T-cell (primary cell): Measurements from ENCODE around the gene WAS. TPM values are rescaled to one million over a fixed set of nuclear protein-coding genes. Genes with fewer than 3 reads are reported as not detected.
A peak's percentile ranks its signal among the peaks of the same experiment; 100 is the strongest.

ENCODE experiments used
- ATAC-seq, 4 experiments: fragments of 200-7000 bp in 3 of 4; fragments of 150-1000 bp in 1 of 4; cut with Tn5 transposase; replicated peaks in 1 of 4; 1 replicate in 3 of 4; 2 replicates in 1 of 4; pipeline ENCODE4 v1.10.0; 2021; ENCODE audit warnings: moderate library complexity in 3 of 4, mild to moderate bottlenecking in 2 of 4, moderate number of reproducible peaks in 1 of 4
- CTCF ChIA-PET, 2 donors: fragments of 300-600 bp; sonication (Branson Sonifier 250); formaldehyde crosslinking; loops; one replicate each; lab custom pipeline; 2022; ENCODE audit warnings: antibody characterized with exemption in 2 of 2; lab: Charles Lee
- POLR2A ChIA-PET, 2 donors: fragments of 300-600 bp; sonication (Branson Sonifier 250); formaldehyde crosslinking; loops; one replicate each; lab custom pipeline; 2022; ENCODE audit warnings: antibody characterized with exemption in 2 of 2; lab: Charles Lee
- DNase-seq, 35 experiments: peaks; one replicate each; pipeline versions ENCODE4 v3.0.0 to v3.0.0-alpha.2; 2013 to 2023
- H3K27ac ChIP-seq: one replicate; pipeline ENCODE4 v1.5.1; 2013; ENCODE audit warnings: low read length
- H3K27me3 ChIP-seq, 2 experiments: replicated peaks in 1 of 2; 1 replicate in 1 of 2; 2 replicates in 1 of 2; pipeline versions ENCODE4 v1.6.1 to v1.7.0; 2013; ENCODE audit warnings: low read length in 1 of 2, mixed read lengths in 1 of 2; ENCODE audit not compliant: control insufficient read depth in 2 of 2, insufficient read depth in 2 of 2; ENCODE audit errors: extremely low read depth in 1 of 2
- H3K36me3 ChIP-seq, 2 donors: 1 replicate in 1 of 2; 2 replicates in 1 of 2; pipeline versions ENCODE4 v1.6.1 to v1.7.0; 2013; ENCODE audit warnings: low read length in 1 of 2; ENCODE audit not compliant: control insufficient read depth in 2 of 2, insufficient read depth in 1 of 2; ENCODE audit errors: extremely low read depth in 1 of 2
- H3K4me1 ChIP-seq, 2 experiments: 1 replicate in 1 of 2; 2 replicates in 1 of 2; pipeline versions ENCODE4 v1.6.1 to v1.7.0; 2013; ENCODE audit warnings: low read length in 2 of 2, mixed read lengths in 1 of 2; ENCODE audit not compliant: insufficient read depth in 2 of 2, control insufficient read depth in 1 of 2; ENCODE audit errors: extremely low read depth in 1 of 2
- H3K4me3 ChIP-seq, 2 donors: 1 replicate in 1 of 2; 2 replicates in 1 of 2; pipeline versions ENCODE4 v1.5.1 to v1.7.0; 2013; ENCODE audit warnings: mild to moderate bottlenecking in 2 of 2, low read length in 1 of 2, moderate library complexity in 1 of 2; ENCODE audit not compliant: control insufficient read depth in 1 of 2; ENCODE audit errors: extremely low read depth in 1 of 2
- H3K9me3 ChIP-seq: 2 replicates; pipeline ENCODE4 v1.7.0; 2013
- H3K27ac Mint-ChIP-seq, 2 donors: one replicate each; pipeline ENCODE4 v1.8.0; 2020 to 2021; ENCODE audit warnings: mild to moderate bottlenecking in 2 of 2, mixed read lengths in 2 of 2
- H3K27me3 Mint-ChIP-seq, 2 donors: one replicate each; pipeline ENCODE4 v1.8.0; 2021 to 2022; ENCODE audit warnings: mixed read lengths in 2 of 2
- H3K36me3 Mint-ChIP-seq: one replicate; pipeline ENCODE4 v1.8.0; 2021; ENCODE audit warnings: mixed read lengths
- H3K4me1 Mint-ChIP-seq, 3 donors: one replicate each; pipeline ENCODE4 v1.8.0; 2020 to 2022; ENCODE audit warnings: mixed read lengths in 3 of 3, mild to moderate bottlenecking in 1 of 3
- H3K4me3 Mint-ChIP-seq, 3 donors: one replicate each; pipeline ENCODE4 v1.8.0; 2020 to 2022; ENCODE audit warnings: mild to moderate bottlenecking in 3 of 3, mixed read lengths in 3 of 3, moderate library complexity in 3 of 3
- H3K9me3 Mint-ChIP-seq, 3 donors: one replicate each; pipeline ENCODE4 v1.8.0; 2020 to 2022; ENCODE audit warnings: mixed read lengths in 3 of 3
- WGBS: methylation state at CpG from one replicate; pipeline ENCODE4 v1.1.5; 2013; ENCODE audit warnings: missing lambda C conversion rate; ENCODE audit not compliant: insufficient coverage; 5-methylcytosine and 5-hydroxymethylcytosine counted together
- total RNA-seq, 35 experiments: library from RNA in 6 of 35; stranded (reverse) in 6 of 35; fragments of 120-200 nt in 1 of 35; gene quantifications; one replicate each; pipeline versions ENCODE4 v1.2.1 to v1.2.4 and lab custom pipeline; 2013 to 2026

The WAS gene
- total RNA-seq, 5 donors from 2014 or later (not counting 1 experiment from before 2014, with no cell fraction given): 92.0 to 118 (median 103) TPM

- Mint-ChIP-seq H3K4me1 (peaks cover 27 to 47% (median 29%) of the 10 kb centered on the region in 3 donors), H3K27me3 (no peaks in the 10 kb centered on the region), H3K27ac (peak overlapping the region in 1 of 2 donors; percentile 70), H3K9me3 (peaks cover 4 to 19% (median 7%) of the 10 kb centered on the region in 3 donors), H3K36me3 (peaks cover 10% of the 10 kb centered on the region), H3K4me3 (no peak overlapping the region)
- Histone ChIP-seq H3K4me1 (peaks cover 0 to 17% of the 10 kb centered on the region in 2 experiments), H3K27ac (no peak overlapping the region), H3K4me3 (no peak overlapping the region), H3K27me3 (no peaks in the 10 kb centered on the region), H3K9me3 (no peaks in the 10 kb centered on the region), H3K36me3 (no peaks in the 10 kb centered on the region)
- CTCF ChIA-PET: no interaction called here
- POLR2A ChIA-PET: interaction anchor here in 1 of 2 donors (0.6 kb wide), 1 partner anchor 225 kb away, joined by 3 read pairs; no protein-coding TSS in a partner anchor
- DNase-seq (no peak), ATAC-seq (no peak)
These were observed 45.1 kb downstream of the WAS start for GRCh38 chrX:48728653-48729052.

- Histone ChIP-seq H3K27ac (peak overlapping the region; percentile 93), H3K27me3 (no peaks in the 10 kb centered on the region), H3K4me3 (peak overlapping the region in 1 of 2 donors; percentile 76), H3K36me3 (no peaks in the 10 kb centered on the region), H3K4me1 (peaks cover 0 to 18% of the 10 kb centered on the region in 2 experiments), H3K9me3 (no peaks in the 10 kb centered on the region)
- peak in 2 of 35 experiments; percentile 4 to 31 for DNase-seq
- H3K4me1 Mint-ChIP-seq: peaks cover 18 to 26% (median 23%) of the 10 kb centered on the region in 3 donors
- no peaks in the 10 kb centered on the region for H3K27me3 Mint-ChIP-seq
- ChIA-PET CTCF (interaction anchor here in 1 of 2 donors (0.9 to 1.5 kb wide), 3 partner anchors 17 to 88 kb away, joined by 4 to 7 read pairs (median 4); no protein-coding TSS in a partner anchor), POLR2A (interaction anchor here in 1 of 2 donors (0.8 to 1.3 kb wide), 2 partner anchors 23 to 60 kb away, joined by 3 to 10 read pairs; no protein-coding TSS in a partner anchor)
- peak in 1 of 4 experiments; percentile 29 for ATAC-seq
- H3K9me3 Mint-ChIP-seq: no peaks in the 10 kb centered on the region
- peak overlapping the region; percentile 93 to 100 for H3K27ac Mint-ChIP-seq
- no CpG with 5 or more reads among the region's 1 CpG for WGBS
- peak overlapping the region; percentile 86 to 96 (median 87) for H3K4me3 Mint-ChIP-seq
- no peaks in the 10 kb centered on the region for H3K36me3 Mint-ChIP-seq
These were observed 52.7 kb downstream of the WAS start for GRCh38 chrX:48736303-48736702.

- Histone ChIP-seq H3K4me1 (peaks cover 0 to 18% of the 10 kb centered on the region in 2 experiments), H3K9me3 (no peaks in the 10 kb centered on the region), H3K27me3 (no peaks in the 10 kb centered on the region), H3K36me3 (no peaks in the 10 kb centered on the region), H3K4me3 (peak overlapping the region; percentile 5 to 76), H3K27ac (peak overlapping the region; percentile 93)
- WGBS: 0% methylated on average over 8 of the region's 10 CpGs
- ChIA-PET CTCF (interaction anchor here in 1 of 2 donors (0.9 to 1.5 kb wide), 5 partner anchors 17 to 89 kb away, joined by 3 to 7 read pairs (median 4); partner anchors contain the start of genes HDAC6 and SUV39H1), POLR2A (interaction anchor here (0.8 to 1.3 kb wide), 5 partner anchors 16 to 65 kb away, joined by 3 to 10 read pairs (median 3); partner anchors contain the start of gene HDAC6 (in 1 of the 2))
- H3K4me3 Mint-ChIP-seq: peak overlapping the region; percentile 86 to 96 (median 87)
- no peaks in the 10 kb centered on the region for H3K9me3 Mint-ChIP-seq
- H3K4me1 Mint-ChIP-seq: peaks cover 18 to 26% (median 23%) of the 10 kb centered on the region in 3 donors
- H3K27ac Mint-ChIP-seq: peak overlapping the region; percentile 93 to 100
- H3K27me3 Mint-ChIP-seq: no peaks in the 10 kb centered on the region
- ATAC-seq: no peak
- no peaks in the 10 kb centered on the region for H3K36me3 Mint-ChIP-seq
- no peak for DNase-seq
These were observed 53.2 kb downstream of the WAS start for GRCh38 chrX:48736878-48737212.

DNA sequence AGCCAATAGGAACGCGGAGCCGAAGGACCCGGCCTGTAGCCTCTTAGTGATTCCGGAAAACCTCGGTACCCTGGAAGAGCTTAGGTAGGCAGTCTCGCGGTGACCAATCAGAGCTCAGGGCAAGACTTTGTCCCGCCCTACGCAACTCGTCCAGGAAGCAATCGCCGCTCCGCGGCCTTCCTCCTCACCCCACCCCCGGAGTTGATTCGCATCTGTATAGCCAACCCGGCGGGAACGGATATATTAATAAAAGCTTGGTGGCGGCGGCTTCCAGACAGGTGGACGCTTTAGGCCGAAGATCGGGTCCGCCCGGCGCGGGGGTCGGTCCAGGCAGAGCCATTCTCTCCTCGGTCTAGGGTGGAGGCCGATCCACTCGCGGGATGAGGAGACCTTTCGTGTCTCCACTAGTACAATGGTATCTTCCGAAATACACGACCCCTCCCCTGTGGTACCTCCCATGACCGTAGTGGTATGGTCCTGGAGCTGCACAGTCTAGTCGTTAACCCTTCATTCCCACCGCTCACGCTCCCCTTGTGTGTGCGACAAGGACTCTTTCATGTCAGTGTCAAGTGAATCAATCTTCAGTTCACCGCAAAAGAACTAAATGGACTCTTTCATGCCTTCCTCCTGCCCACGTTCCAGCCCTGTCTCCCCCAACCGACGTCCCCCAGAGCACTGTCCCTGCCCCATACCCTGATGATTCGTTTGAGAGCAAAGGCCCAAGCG is 53.8 kb downstream of the WAS start:
- Histone ChIP-seq H3K27ac (peak overlapping the region; percentile 93), H3K4me1 (peaks cover 0 to 18% of the 10 kb centered on the region in 2 experiments), H3K9me3 (no peaks in the 10 kb centered on the region), H3K36me3 (no peaks in the 10 kb centered on the region), H3K27me3 (no peaks in the 10 kb centered on the region), H3K4me3 (peak overlapping the region; percentile 63 to 76)
- ATAC-seq (peak; percentile 95 to 98 (median 98)), DNase-seq (peak; percentile 61 to 94 (median 85))
- 1% methylated on average over 14 of the region's 48 CpGs for WGBS
- ChIA-PET CTCF (interaction anchor here in 1 of 2 donors (0.9 to 1.5 kb wide), 5 partner anchors 18 to 89 kb away, joined by 3 to 7 read pairs (median 4); partner anchors contain the start of genes HDAC6 and SUV39H1), POLR2A (interaction anchor here (0.8 to 1.3 kb wide), 5 partner anchors 17 to 65 kb away, joined by 3 to 10 read pairs (median 3); partner anchors contain the start of gene HDAC6 (in 1 of the 2))
- Mint-ChIP-seq H3K27me3 (no peaks in the 10 kb centered on the region), H3K36me3 (no peaks in the 10 kb centered on the region), H3K27ac (peak overlapping the region; percentile 93 to 100), H3K4me3 (peak overlapping the region; percentile 86 to 96 (median 87)), H3K4me1 (peaks cover 18 to 24% (median 23%) of the 10 kb centered on the region in 3 donors), H3K9me3 (no peaks in the 10 kb centered on the region)

DNA sequence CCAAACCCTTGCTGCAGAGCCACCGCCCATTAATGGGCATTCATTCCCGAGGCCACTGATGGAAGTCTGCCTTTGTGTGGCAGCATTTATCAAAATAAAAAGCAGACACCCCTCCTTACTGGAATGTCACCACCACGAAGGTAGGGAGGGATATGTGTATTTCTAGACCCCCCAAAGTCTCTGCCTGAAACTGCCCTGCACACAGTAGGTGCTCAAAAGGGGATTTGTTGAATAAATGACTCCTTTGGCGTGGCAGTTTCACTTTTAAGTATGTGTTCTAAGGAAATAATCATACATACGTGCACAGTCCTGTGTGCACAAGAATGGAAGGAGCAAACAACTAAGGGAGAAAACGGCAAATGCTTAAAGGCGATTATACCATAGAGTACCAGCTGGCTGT is 54.3 kb downstream of the WAS start:
- Mint-ChIP-seq H3K36me3 (no peaks in the 10 kb centered on the region), H3K9me3 (no peaks in the 10 kb centered on the region), H3K4me1 (peaks cover 18 to 24% (median 23%) of the 10 kb centered on the region in 3 donors), H3K27me3 (no peaks in the 10 kb centered on the region), H3K27ac (peak overlapping the region; percentile 93 to 100), H3K4me3 (peak overlapping the region; percentile 86 to 96 (median 87))
- ATAC-seq (no peak), DNase-seq (no peak)
- ChIA-PET CTCF (interaction anchor here in 1 of 2 donors (1.1 to 1.5 kb wide), 2 partner anchors 19 to 63 kb away, joined by 4 to 7 read pairs; partner anchors contain the start of gene HDAC6), POLR2A (no interaction called here)
- Histone ChIP-seq H3K36me3 (no peaks in the 10 kb centered on the region), H3K27me3 (no peaks in the 10 kb centered on the region), H3K9me3 (no peaks in the 10 kb centered on the region), H3K4me3 (peak overlapping the region; percentile 63 to 76), H3K27ac (peak overlapping the region; percentile 93), H3K4me1 (peaks cover 0 to 18% of the 10 kb centered on the region in 2 experiments)
- WGBS: no CpG with 5 or more reads among the region's 7 CpGs
